PC-3 (cell line): ENCODE data around the gene GLCE. TPM values are rescaled to one million over a fixed set of nuclear protein-coding genes. Genes with fewer than 3 reads are reported as not detected.

Experiments
- ATAC-seq: fragments of 200-7000 bp; cut with Tn5 transposase; 2 replicates; pipeline ENCODE4 v1.9.1; 2020; ENCODE audit warnings: mild to moderate bottlenecking, moderate library complexity
- BruUV-seq: library from RNA; stranded (reverse); fragments of 400-500 nt; replicated peaks from 2 replicates; lab custom pipeline; 2021; lab: Mats Ljungman, UMichigan
- CTCF ChIA-PET: fragments of 300-600 bp; sonication (Branson Sonifier 250); formaldehyde crosslinking; loops from one replicate; lab custom pipeline; 2022; ENCODE audit warnings: antibody characterized with exemption; lab: Charles Lee
- POLR2A ChIA-PET: fragments of 300-600 bp; sonication (Branson Sonifier 250); formaldehyde crosslinking; loops from one replicate; lab custom pipeline; 2022; ENCODE audit warnings: antibody characterized with exemption; ENCODE audit not compliant: unreplicated experiment; lab: Charles Lee
- DNase-seq: peaks from one replicate; pipeline ENCODE4 v3.0.0-alpha.2; 2015
- H2AFZ ChIP-seq: fragments of 300-600 bp; sonication (generic); 2 replicates; pipeline ENCODE4 v1.6.0; 2016; ENCODE audit warnings: antibody characterized with exemption, low read length
- H3F3A ChIP-seq: fragments of 300-600 bp; sonication (generic); one replicate; pipeline ENCODE4 v1.6.0; 2017; ENCODE audit warnings: antibody characterized with exemption, low read length, control low read depth, mild to moderate bottlenecking; ENCODE audit not compliant: unreplicated experiment
- H3K27ac ChIP-seq: fragments of 300-600 bp; sonication (generic); 2 replicates; pipeline ENCODE4 v1.5.1; 2016; ENCODE audit warnings: mild to moderate bottlenecking, low read length
- H3K27me3 ChIP-seq: fragments of 300-600 bp; sonication (generic); 2 replicates; pipeline ENCODE4 v1.6.1; 2016; ENCODE audit warnings: low read length, mixed read lengths
- H3K36me3 ChIP-seq: fragments of 300-600 bp; sonication (generic); 2 replicates; pipeline ENCODE4 v1.6.1; 2016; ENCODE audit warnings: low read depth, mixed run types, low read length, mixed read lengths
- H3K4me1 ChIP-seq: fragments of 300-600 bp; sonication (generic); 2 replicates; pipeline ENCODE4 v1.5.1; 2016; ENCODE audit warnings: low read length; ENCODE audit not compliant: insufficient read depth
- H3K4me2 ChIP-seq: fragments of 300-600 bp; sonication (generic); 2 replicates; pipeline ENCODE4 v1.6.0; 2016; ENCODE audit warnings: low read length
- H3K4me3 ChIP-seq: fragments of 300-600 bp; sonication (generic); 2 replicates; pipeline ENCODE4 v1.5.1; 2016; ENCODE audit warnings: mild to moderate bottlenecking, low read length, mixed read lengths
- H3K79me2 ChIP-seq: fragments of 300-600 bp; sonication (generic); 2 replicates; pipeline ENCODE4 v1.6.1; 2017; ENCODE audit warnings: low read length, mixed read lengths
- H3K9ac ChIP-seq: fragments of 300-600 bp; sonication (generic); 2 replicates; pipeline ENCODE4 v1.6.0; 2016; ENCODE audit warnings: mild to moderate bottlenecking, low read length
- H3K9me2 ChIP-seq: fragments of 300-600 bp; sonication (generic); replicated peaks from 2 replicates; pipeline ENCODE4 v1.6.1; 2016; ENCODE audit warnings: mixed run types, low read length, mixed read lengths
- H3K9me3 ChIP-seq: fragments of 300-600 bp; sonication (generic); 2 replicates; pipeline ENCODE4 v1.6.1; 2016; ENCODE audit warnings: low read length, mixed read lengths
- H4K20me1 ChIP-seq: fragments of 300-600 bp; sonication (generic); 2 replicates; pipeline ENCODE4 v1.6.1; 2016; ENCODE audit warnings: low read length, mixed read lengths
- CTCF ChIP-seq: fragments of 300-600 bp; sonication (generic); conservative IDR thresholded peaks from 2 replicates; pipeline ENCODE4 v1.5.1; 2017; ENCODE audit warnings: antibody characterized with exemption, low read depth, mild to moderate bottlenecking, low read length
- EZH2 ChIP-seq: fragments of 300-600 bp; sonication (generic); IDR thresholded peaks from one replicate; pipeline ENCODE4 v1.6.1; 2017; ENCODE audit warnings: antibody characterized with exemption, mild to moderate bottlenecking, low read length; ENCODE audit not compliant: unreplicated experiment
- EZH2phosphoT487 ChIP-seq: fragments of 300-600 bp; sonication (generic); IDR thresholded peaks from 2 replicates; pipeline ENCODE4 v1.6.1; 2018; ENCODE audit warnings: mild to moderate bottlenecking, antibody characterized with exemption, low read length, borderline replicate concordance
- intact Hi-C: fragments of 100-400 bp; cut with micrococcal nuclease; formaldehyde crosslinking; loops from 2 replicates; pipeline ENCODE4 v1.9.0; 2023
- total RNA-seq: library from RNA; depleted of rRNA; stranded (reverse); fragments of >200 nt; gene quantifications from 2 replicates; pipeline ENCODE4 v1.2.3, GENCODE V29; 2014

The GLCE gene
- total RNA-seq, 1 experiment from 2014 or later, result 15.4 TPM

- POLR2A ChIA-PET, result no interaction called here
- Histone ChIP-seq H3K36me3 (no peaks in the 10 kb centered on the region), H3K9me3 (no peaks in the 10 kb centered on the region), H3K9me2 (no peaks in the 10 kb centered on the region), H3K4me3 (no peak overlapping the region), H3K79me2 (no peaks in the 10 kb centered on the region), H3F3A (no peaks in the 10 kb centered on the region), H3K27me3 (no peaks in the 10 kb centered on the region), H3K9ac (no peak overlapping the region), H3K4me2 (no peak overlapping the region), H2AFZ (no peak overlapping the region), H3K4me1 (peaks cover 5% of the 10 kb centered on the region; the same call in 1 of the 2 replicates), H4K20me1 (no peaks in the 10 kb centered on the region), H3K27ac (no peak overlapping the region)
- no peak for TF ChIP-seq EZH2
- TF ChIP-seq CTCF, result no peak
- TF ChIP-seq EZH2phosphoT487, result no peak
- BruUV-seq, result no TSS peak
- CTCF ChIA-PET, result no interaction called here
- DNase-seq (no peak), ATAC-seq (no peak)
- intact Hi-C loops, result no loop called here
Measured at GRCh38 chr15:69217381-69217780, 56.9 kb downstream of the GLCE start.

- POLR2A ChIA-PET, result no interaction called here
- CTCF ChIA-PET, result no interaction called here
- no peak overlapping the region for H3K4me2 ChIP-seq
Measured at GRCh38 chr15:69219690-69220089, 59.3 kb downstream of the GLCE start.

GRCh38 chr15:69222002-69222474 lies 61.6 kb downstream of the GLCE start:
- no peak for ATAC-seq
- CTCF ChIA-PET, result no interaction called here
- H3K79me2 ChIP-seq, result no peaks in the 10 kb centered on the region

More at GRCh38 chr15:69219690-69220089, 59.3 kb downstream of the GLCE start:
- Histone ChIP-seq H3K9me2 (no peaks in the 10 kb centered on the region), H2AFZ (no peak overlapping the region), H3K9me3 (no peaks in the 10 kb centered on the region), H4K20me1 (no peaks in the 10 kb centered on the region), H3K27me3 (no peaks in the 10 kb centered on the region), H3K36me3 (0 out of 2 replicates have a peak, but pooled peaks cover 6% of the 10 kb centered on the region), H3K79me2 (no peaks in the 10 kb centered on the region), H3K27ac (no peak overlapping the region), H3K9ac (no peak overlapping the region), H3K4me1 (peaks cover 5% of the 10 kb centered on the region; the same call in 1 of the 2 replicates), H3K4me3 (no peak overlapping the region), H3F3A (no peaks in the 10 kb centered on the region)
- BruUV-seq, result no TSS peak
- TF ChIP-seq EZH2phosphoT487, result no peak
- intact Hi-C loops, result no loop called here
- ATAC-seq (no peak), DNase-seq (no peak)

More at GRCh38 chr15:69222002-69222474, 61.6 kb downstream of the GLCE start:
- H4K20me1 ChIP-seq, result no peaks in the 10 kb centered on the region
- 0 out of 2 replicates have a peak, but pooled peaks cover 6% of the 10 kb centered on the region for H3K36me3 ChIP-seq
- H2AFZ ChIP-seq, result no peak overlapping the region
- H3K9me2 ChIP-seq, result no peaks in the 10 kb centered on the region
- no peaks in the 10 kb centered on the region for H3K9me3 ChIP-seq
- intact Hi-C loops, result no loop called here
- no TSS peak for BruUV-seq
- H3K9ac ChIP-seq, result no peak overlapping the region
- no peak overlapping the region for H3K4me3 ChIP-seq
- no peaks in the 10 kb centered on the region for H3F3A ChIP-seq
- no peak overlapping the region for H3K4me2 ChIP-seq
- TF ChIP-seq EZH2phosphoT487 (no peak), CTCF (no peak), EZH2 (no peak)
- DNase-seq, result no peak
- no peaks in the 10 kb centered on the region for H3K27me3 ChIP-seq
- H3K4me1 ChIP-seq, result peaks cover 4% of the 10 kb centered on the region; the same call in 1 of the 2 replicates
- H3K27ac ChIP-seq, result no peak overlapping the region
- POLR2A ChIA-PET, result no interaction called here
